Breast epithelium (tissue), 4 donors: ENCODE data around the gene HADHA. TPM values are rescaled to one million over a fixed set of nuclear protein-coding genes. Genes with fewer than 3 reads are reported as not detected.
A peak's percentile ranks its signal among the peaks of the same experiment; 100 is the strongest.

Source experiments
- DNase-seq, 2 donors: peaks; one replicate each; pipeline ENCODE4 v3.0.0-alpha.2; 2019; ENCODE audit warnings: low spot score in 2 of 2
- H3K27ac ChIP-seq, 2 donors: fragments of 200-600 bp; sonication (generic) in 1 of 2; one replicate each; pipeline ENCODE4 v1.5.1; 2016 to 2019; ENCODE audit warnings: mild to moderate bottlenecking in 1 of 2
- H3K27me3 ChIP-seq, 2 donors: fragments of 200-600 bp; sonication (generic) in 1 of 2; one replicate each; pipeline versions ENCODE4 v1.5.1 to v1.6.0; 2017 to 2019; ENCODE audit warnings: control low read depth in 1 of 2, mild to moderate bottlenecking in 1 of 2
- H3K36me3 ChIP-seq: fragments of 200-600 bp; one replicate; pipeline ENCODE4 v1.5.1; 2019
- H3K4me1 ChIP-seq, 2 donors: fragments of 200-600 bp; sonication (generic); one replicate each; pipeline ENCODE4 v1.5.1; 2016 to 2019; ENCODE audit warnings: control low read depth in 1 of 2
- H3K4me3 ChIP-seq, 3 donors: fragments of 200-600 bp; sonication (generic); 1 replicate in 2 of 3; 2 replicates in 1 of 3; pipeline ENCODE4 v1.5.1; 2016 to 2019; ENCODE audit warnings: mild to moderate bottlenecking in 3 of 3, moderate library complexity in 2 of 3
- H3K9me3 ChIP-seq, 2 donors: fragments of 200-600 bp; sonication (generic) in 1 of 2; one replicate each; pipeline ENCODE4 v1.5.1; 2016 to 2019; ENCODE audit warnings: control low read depth in 1 of 2
- POLR2A ChIP-seq: fragments of 450-650 bp; IDR thresholded peaks from one replicate; pipeline ENCODE4 v1.6.1; 2016; ENCODE audit warnings: antibody characterized with exemption, mild to moderate bottlenecking, moderate library complexity
- POLR2AphosphoS5 ChIP-seq, 3 donors: sonication (generic); formaldehyde crosslinking; IDR thresholded peaks; one replicate each; pipeline ENCODE4 v1.6.1; 2017; ENCODE audit warnings: antibody characterized with exemption in 3 of 3
- intact Hi-C: fragments of 100-400 bp; cut with DNase I; formaldehyde crosslinking; loops from one replicate; pipeline ENCODE4 v1.15.1; 2023; ENCODE audit warnings: low total_unique reads
- total RNA-seq, 3 donors: library from RNA; depleted of rRNA; stranded (reverse); fragments of >200 nt; gene quantifications; one replicate each; pipeline ENCODE4 v1.1.0, GENCODE V29; 2016
- TF ChIP-seq, protein P1 (sequence below), 3 donors: fragments of 450-650 bp; IDR thresholded peaks; one replicate each; pipeline ENCODE4 v1.5.1; 2016 to 2017; ENCODE audit warnings: antibody characterized with exemption in 3 of 3, mild to moderate bottlenecking in 3 of 3, moderate library complexity in 3 of 3

The HADHA gene
- total RNA-seq: 100 to 1,000 TPM; 139 to 156 (median 141) TPM

GRCh38 chr2:26244309-26245230, at the start of gene HADHA, which contains the start of gene HADHB:
TSS of gene HADHA (minus strand) at chr2:26244632. CDS start at chr2:26244596, 36 bp downstream.
TSS of gene HADHB (plus strand) at chr2:26244939. CDS start at chr2:26254255, 9,316 bp downstream.
- DNase-seq: peak; percentile 84
- Histone ChIP-seq H3K27ac (peak within 1 kb of the TSS; percentile 98 to 99), H3K27me3 (no peaks in the 10 kb centered on the region), H3K4me1 (peaks cover 0 to 8% of the 10 kb centered on the region in 2 donors), H3K36me3 (no peaks in the 10 kb centered on the region), H3K4me3 (peak within 1 kb of the TSS; percentile 68 to 97 (median 83)), H3K9me3 (no peaks in the 10 kb centered on the region)
- TF ChIP-seq POLR2AphosphoS5 (IDR thresholded peaks at IDR 0.05) (peak; percentile 86 to 89 (median 86)), POLR2A (peak; percentile 72)
- TF ChIP-seq, protein P1, sequence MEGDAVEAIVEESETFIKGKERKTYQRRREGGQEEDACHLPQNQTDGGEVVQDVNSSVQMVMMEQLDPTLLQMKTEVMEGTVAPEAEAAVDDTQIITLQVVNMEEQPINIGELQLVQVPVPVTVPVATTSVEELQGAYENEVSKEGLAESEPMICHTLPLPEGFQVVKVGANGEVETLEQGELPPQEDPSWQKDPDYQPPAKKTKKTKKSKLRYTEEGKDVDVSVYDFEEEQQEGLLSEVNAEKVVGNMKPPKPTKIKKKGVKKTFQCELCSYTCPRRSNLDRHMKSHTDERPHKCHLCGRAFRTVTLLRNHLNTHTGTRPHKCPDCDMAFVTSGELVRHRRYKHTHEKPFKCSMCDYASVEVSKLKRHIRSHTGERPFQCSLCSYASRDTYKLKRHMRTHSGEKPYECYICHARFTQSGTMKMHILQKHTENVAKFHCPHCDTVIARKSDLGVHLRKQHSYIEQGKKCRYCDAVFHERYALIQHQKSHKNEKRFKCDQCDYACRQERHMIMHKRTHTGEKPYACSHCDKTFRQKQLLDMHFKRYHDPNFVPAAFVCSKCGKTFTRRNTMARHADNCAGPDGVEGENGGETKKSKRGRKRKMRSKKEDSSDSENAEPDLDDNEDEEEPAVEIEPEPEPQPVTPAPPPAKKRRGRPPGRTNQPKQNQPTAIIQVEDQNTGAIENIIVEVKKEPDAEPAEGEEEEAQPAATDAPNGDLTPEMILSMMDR (IDR thresholded peaks at IDR 0.05): peak; percentile 22 to 46 (median 34)
- intact Hi-C loops: loop anchor here (10.0 kb wide), 1 partner anchor 80 kb away; no protein-coding TSS in a partner anchor

DNA sequence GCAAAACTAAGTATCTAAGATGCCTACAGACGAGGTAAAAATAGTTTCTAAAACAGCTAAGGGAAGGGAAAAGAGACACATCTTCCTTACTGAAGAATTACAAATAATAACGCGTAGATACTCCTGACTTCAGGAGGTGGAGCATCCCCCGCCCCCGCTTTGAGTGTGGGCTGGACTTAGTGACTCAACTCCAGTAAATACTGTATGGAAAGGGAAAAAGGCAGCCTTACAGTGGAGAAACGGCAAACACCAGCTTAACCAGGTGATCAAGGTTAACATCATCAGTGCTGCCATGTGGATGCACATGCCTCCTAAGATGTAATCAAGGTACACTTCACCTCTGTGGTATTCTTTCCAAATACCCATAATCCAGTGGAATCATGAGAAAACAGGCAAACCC, 48.2 kb upstream of the HADHA start:
- Histone ChIP-seq H3K4me3 (no peak overlapping the region), H3K27me3 (no peaks in the 10 kb centered on the region), H3K4me1 (no peaks in the 10 kb centered on the region), H3K36me3 (no peaks in the 10 kb centered on the region), H3K9me3 (no peaks in the 10 kb centered on the region), H3K27ac (peak overlapping the region; percentile 29 to 70)
- no peak for DNase-seq
- intact Hi-C loops: no loop called here
- TF ChIP-seq POLR2A (no peak), POLR2AphosphoS5 (IDR thresholded peaks at IDR 0.05) (no peak)
- TF ChIP-seq, protein P1 (IDR thresholded peaks at IDR 0.05): no peak

- H3K36me3 ChIP-seq: peaks cover 5% of the 10 kb centered on the region
- no peaks in the 10 kb centered on the region for H3K4me1 ChIP-seq
- DNase-seq: no peak
- intact Hi-C loops: no loop called here
- no peak for TF ChIP-seq POLR2AphosphoS5 (IDR thresholded peaks at IDR 0.05)
- no peak for TF ChIP-seq POLR2A
- TF ChIP-seq, protein P1 (IDR thresholded peaks at IDR 0.05): no peak
- no peak overlapping the region for H3K4me3 ChIP-seq
- H3K27ac ChIP-seq: peak overlapping the region in 1 of 2 donors; percentile 73
- no peaks in the 10 kb centered on the region for H3K27me3 ChIP-seq
- no peaks in the 10 kb centered on the region for H3K9me3 ChIP-seq
Observed at GRCh38 chr2:26290001-26290400, 45.6 kb upstream of the HADHA start.

GRCh38 chr2:26285931-26286330, 41.5 kb upstream of the HADHA start:
- TF ChIP-seq, protein P1 (IDR thresholded peaks at IDR 0.05): no peak
- no peak for TF ChIP-seq POLR2AphosphoS5 (IDR thresholded peaks at IDR 0.05)
- Histone ChIP-seq H3K9me3 (no peaks in the 10 kb centered on the region), H3K4me3 (no peak overlapping the region), H3K36me3 (peaks cover 7% of the 10 kb centered on the region), H3K4me1 (no peaks in the 10 kb centered on the region), H3K27me3 (no peaks in the 10 kb centered on the region), H3K27ac (no peak overlapping the region)
- DNase-seq: no peak
- intact Hi-C loops: no loop called here

GRCh38 chr2:26284132-26284531, 39.7 kb upstream of the HADHA start:
- Histone ChIP-seq H3K9me3 (no peaks in the 10 kb centered on the region), H3K27me3 (no peaks in the 10 kb centered on the region), H3K4me3 (no peak overlapping the region), H3K27ac (no peak overlapping the region), H3K36me3 (peaks cover 11% of the 10 kb centered on the region), H3K4me1 (no peaks in the 10 kb centered on the region)
- no peak for DNase-seq
- intact Hi-C loops: no loop called here
- TF ChIP-seq POLR2A (no peak), POLR2AphosphoS5 (IDR thresholded peaks at IDR 0.05) (no peak)
- TF ChIP-seq, protein P1 (IDR thresholded peaks at IDR 0.05): no peak
